WTC11 (cell line): ENCODE measurements around the gene PDZD2. TPM values are rescaled to one million over a fixed set of nuclear protein-coding genes. Genes with fewer than 3 reads are reported as not detected.
"Not testable (repeated sequence)": the region's sequence is repeated elsewhere in the genome, so short reads cannot be mapped to it uniquely, and the experiment has no call there.

Experiments
- ATAC-seq: fragments of 200-7000 bp; cut with Tn5 transposase; 2 replicates; pipeline ENCODE4 v1.10.0; 2021; ENCODE audit warnings: mild to moderate bottlenecking, moderate library complexity
- CTCF ChIA-PET: fragments of 300-600 bp; sonication (Branson Sonifier 250); formaldehyde crosslinking; loops from one replicate; lab custom pipeline; 2021; ENCODE audit warnings: antibody characterized with exemption; lab: Charles Lee
- POLR2A ChIA-PET: fragments of 350-600 bp; sonication (Branson Sonifier 250); formaldehyde crosslinking; loops from one replicate; lab custom pipeline; 2021; ENCODE audit warnings: antibody characterized with exemption; lab: Charles Lee
- DNase-seq: peaks from one replicate; pipeline ENCODE4 v3.0.0; 2021; ENCODE audit warnings: low spot score
- H3K27ac Mint-ChIP-seq: 2 replicates; pipeline ENCODE4 v1.8.0; 2021; ENCODE audit warnings: mixed read lengths
- H3K27me3 Mint-ChIP-seq: 2 replicates; pipeline ENCODE4 v1.8.0; 2021; ENCODE audit warnings: low read depth, mild to moderate bottlenecking, moderate library complexity, mixed read lengths
- H3K36me3 Mint-ChIP-seq: 2 replicates; pipeline ENCODE4 v1.8.0; 2021; ENCODE audit warnings: mixed read lengths
- H3K4me1 Mint-ChIP-seq: 2 replicates; pipeline ENCODE4 v1.8.0; 2022; ENCODE audit warnings: mixed read lengths
- H3K4me3 Mint-ChIP-seq: 2 replicates; pipeline ENCODE4 v1.8.0; 2021; ENCODE audit warnings: mild to moderate bottlenecking, moderate library complexity, mixed read lengths
- H3K9me3 Mint-ChIP-seq: 2 replicates; pipeline ENCODE4 v1.8.0; 2021; ENCODE audit warnings: mixed read lengths
- EMX1 ChIP-seq: fragments of 250-450 bp; sonication (Bioruptor Pico); IDR thresholded peaks from 2 replicates; pipeline ENCODE4 v1.8.0; 2021; ENCODE audit warnings: mild to moderate bottlenecking
- ETV6 ChIP-seq: sonication (generic); formaldehyde crosslinking; IDR thresholded peaks from 2 replicates; pipeline ENCODE4 v1.8.1; 2022; ENCODE audit warnings: mild to moderate bottlenecking, missing genetic modification reagents
- FOXJ3 ChIP-seq: sonication (generic); formaldehyde crosslinking; IDR thresholded peaks from 2 replicates; pipeline ENCODE4 v1.9.0; 2021; ENCODE audit warnings: missing genetic modification reagents, mild to moderate bottlenecking, borderline replicate concordance
- IRF1 ChIP-seq: sonication (generic); formaldehyde crosslinking; IDR thresholded peaks from 2 replicates; pipeline ENCODE4 v1.8.0; 2023; ENCODE audit warnings: missing genetic modification reagents
- JAZF1 ChIP-seq: fragments of 250-450 bp; sonication (Bioruptor Pico); IDR thresholded peaks from 2 replicates; pipeline ENCODE4 v1.9.0; 2021; ENCODE audit warnings: moderate library complexity, mild to moderate bottlenecking, inconsistent platforms
- JUN ChIP-seq: sonication (generic); formaldehyde crosslinking; IDR thresholded peaks from 2 replicates; pipeline ENCODE4 v1.8.0; 2023; ENCODE audit warnings: mild to moderate bottlenecking, missing genetic modification reagents
- MLX ChIP-seq: sonication (generic); formaldehyde crosslinking; IDR thresholded peaks from 2 replicates; pipeline ENCODE4 v1.8.1; 2023; ENCODE audit warnings: mild to moderate bottlenecking, missing genetic modification reagents, moderate library complexity
- MXD4 ChIP-seq: fragments of 250-450 bp; sonication (Bioruptor Pico); IDR thresholded peaks from 2 replicates; pipeline ENCODE4 v1.8.0; 2021; ENCODE audit warnings: mild to moderate bottlenecking, moderate library complexity, borderline replicate concordance
- NFE2L1 ChIP-seq: sonication (generic); formaldehyde crosslinking; IDR thresholded peaks from 2 replicates; pipeline ENCODE4 v1.8.1; 2023; ENCODE audit warnings: missing genetic modification reagents
- OVOL2 ChIP-seq: fragments of 250-450 bp; sonication (Bioruptor Pico); IDR thresholded peaks from 2 replicates; pipeline ENCODE4 v1.9.0; 2021; ENCODE audit warnings: mild to moderate bottlenecking, borderline replicate concordance
- PREB ChIP-seq: sonication (generic); formaldehyde crosslinking; IDR thresholded peaks from 2 replicates; pipeline ENCODE4 v1.8.1; 2022; ENCODE audit warnings: mild to moderate bottlenecking, missing genetic modification reagents, moderate library complexity, borderline replicate concordance
- TCF7 ChIP-seq: sonication (generic); formaldehyde crosslinking; IDR thresholded peaks from 2 replicates; pipeline ENCODE4 v1.8.0; 2022; ENCODE audit warnings: mild to moderate bottlenecking, low read depth, missing genetic modification reagents, moderate library complexity
- TEAD1 ChIP-seq: sonication (generic); formaldehyde crosslinking; IDR thresholded peaks from 2 replicates; pipeline ENCODE4 v1.8.0; 2022; ENCODE audit warnings: mild to moderate bottlenecking, missing genetic modification reagents
- TEAD4 ChIP-seq: sonication (generic); formaldehyde crosslinking; IDR thresholded peaks from 2 replicates; pipeline ENCODE4 v1.8.0; 2022; ENCODE audit warnings: mild to moderate bottlenecking, missing genetic modification reagents
- TP53 ChIP-seq: sonication (generic); formaldehyde crosslinking; IDR thresholded peaks from 2 replicates; pipeline ENCODE4 v1.8.1; 2023; ENCODE audit warnings: mild to moderate bottlenecking, missing genetic modification reagents
- ZBTB21 ChIP-seq: sonication (generic); formaldehyde crosslinking; IDR thresholded peaks from 2 replicates; pipeline ENCODE4 v1.8.1; 2023; ENCODE audit warnings: mild to moderate bottlenecking, missing genetic modification reagents, borderline replicate concordance
- ZBTB43 ChIP-seq: sonication (generic); formaldehyde crosslinking; IDR thresholded peaks from 2 replicates; pipeline ENCODE4 v1.8.1; 2023; ENCODE audit warnings: mild to moderate bottlenecking, missing genetic modification reagents
- ZMAT4 ChIP-seq: fragments of 250-450 bp; sonication (Bioruptor Pico); IDR thresholded peaks from 2 replicates; pipeline ENCODE4 v1.9.0; 2021; ENCODE audit warnings: mild to moderate bottlenecking
- ZNF138 ChIP-seq: sonication (generic); formaldehyde crosslinking; conservative IDR thresholded peaks from 2 replicates; pipeline ENCODE4 v1.8.1; 2022; ENCODE audit warnings: mild to moderate bottlenecking, moderate library complexity, missing genetic modification reagents
- ZNF317 ChIP-seq: sonication (generic); formaldehyde crosslinking; IDR thresholded peaks from 2 replicates; pipeline ENCODE4 v1.8.1; 2023; ENCODE audit warnings: low read depth, mild to moderate bottlenecking, moderate library complexity, missing genetic modification reagents, borderline replicate concordance
- ZNF396 ChIP-seq: fragments of 250-450 bp; sonication (Bioruptor Pico); IDR thresholded peaks from 2 replicates; pipeline ENCODE4 v1.8.0; 2021; ENCODE audit warnings: mild to moderate bottlenecking, moderate library complexity, borderline replicate concordance
- ZNF532 ChIP-seq: fragments of 250-450 bp; sonication (Bioruptor Pico); IDR thresholded peaks from 2 replicates; pipeline ENCODE4 v1.9.0; 2021; ENCODE audit warnings: mild to moderate bottlenecking, borderline replicate concordance
- total RNA-seq: library from RNA; stranded (reverse); gene quantifications from 3 replicates; pipeline ENCODE4 v1.2.3, GENCODE V29; 2021

Gene PDZD2
- total RNA-seq, 1 experiment from 2014 or later: 11.4 TPM

- TF ChIP-seq IRF1 (CRISPR knock-in tag): no peak
- TF ChIP-seq ZNF532 (CRISPR knock-in tag): no peak
- no peak for TF ChIP-seq OVOL2 (CRISPR knock-in tag)
- TF ChIP-seq ZNF138 (CRISPR knock-in tag): no peak
- TF ChIP-seq JAZF1 (CRISPR knock-in tag): no peak
- TF ChIP-seq MLX (CRISPR knock-in tag): no peak
- TF ChIP-seq ZMAT4 (CRISPR knock-in tag): no peak
Observed at GRCh38 chr5:31966936-31967335, 328.0 kb downstream of the PDZD2 start (continued).

GRCh38 chr5:31967461-31967860 lies 328.5 kb downstream of the PDZD2 start:
- DNase-seq (no peak), ATAC-seq (no peak)
- no peaks in the 10 kb centered on the region for H3K27me3 Mint-ChIP-seq
- no peak for TF ChIP-seq FOXJ3 (CRISPR knock-in tag)
- TF ChIP-seq PREB (CRISPR knock-in tag): no peak
- TF ChIP-seq TEAD1 (CRISPR knock-in tag): no peak
- TF ChIP-seq NFE2L1 (CRISPR knock-in tag): no peak
- TF ChIP-seq EMX1 (CRISPR knock-in tag): no peak
- no peak for TF ChIP-seq JUN (CRISPR knock-in tag)
- H3K36me3 Mint-ChIP-seq: no peaks in the 10 kb centered on the region
- H3K27ac Mint-ChIP-seq: no peak overlapping the region
- peaks cover 43% of the 10 kb centered on the region for H3K4me1 Mint-ChIP-seq
- H3K9me3 Mint-ChIP-seq: peaks cover 5% of the 10 kb centered on the region
- ChIA-PET CTCF (no interaction called here), POLR2A (no interaction called here)
- H3K4me3 Mint-ChIP-seq: no peak overlapping the region

GRCh38 chr5:31972558-31972957 lies 333.6 kb downstream of the PDZD2 start:
- H3K9me3 Mint-ChIP-seq: peaks cover 7% of the 10 kb centered on the region
- peaks cover 4% of the 10 kb centered on the region; the same call in 1 of the 2 replicates for H3K4me1 Mint-ChIP-seq
- no peaks in the 10 kb centered on the region for H3K27me3 Mint-ChIP-seq
- CTCF ChIA-PET: no interaction called here
- TF ChIP-seq ZNF138 (CRISPR knock-in tag) (no peak), ZBTB43 (CRISPR knock-in tag) (no peak), FOXJ3 (CRISPR knock-in tag) (no peak), ETV6 (no peak), TP53 (CRISPR knock-in tag) (no peak), ZNF317 (CRISPR knock-in tag) (no peak), TEAD4 (CRISPR knock-in tag) (no peak), ZNF396 (CRISPR knock-in tag) (no peak), TCF7 (CRISPR knock-in tag) (no peak), MXD4 (CRISPR knock-in tag) (no peak), PREB (CRISPR knock-in tag) (no peak), ZBTB21 (CRISPR knock-in tag) (no peak)
- no peaks in the 10 kb centered on the region for H3K36me3 Mint-ChIP-seq
- ATAC-seq (no peak), DNase-seq (no peak)
- POLR2A ChIA-PET: no interaction called here
- no peak overlapping the region for H3K27ac Mint-ChIP-seq
- no peak overlapping the region for H3K4me3 Mint-ChIP-seq

GRCh38 chr5:31975189-31975612 lies 336.3 kb downstream of the PDZD2 start:
- POLR2A ChIA-PET, CTCF ChIA-PET, DNase-seq, H3K27ac Mint-ChIP-seq, H3K4me1 Mint-ChIP-seq, ATAC-seq, H3K27me3 Mint-ChIP-seq, H3K9me3 Mint-ChIP-seq, H3K4me3 Mint-ChIP-seq, H3K36me3 Mint-ChIP-seq: not testable (repeated sequence)
